OCI-LY7 (cell line): Measurements from ENCODE around the gene GNB1. TPM values are rescaled to one million over a fixed set of nuclear protein-coding genes. Genes with fewer than 3 reads are reported as not detected.

Source experiments
- BruUV-seq: library from RNA; stranded (reverse); fragments of 400-500 nt; replicated peaks from 2 replicates; lab custom pipeline; 2021; lab: Mats Ljungman, UMichigan
- CTCF ChIA-PET: fragments of 300-600 bp; sonication (Branson Sonifier 250); formaldehyde crosslinking; loops from one replicate; lab custom pipeline; 2022; ENCODE audit warnings: antibody characterized with exemption; ENCODE audit not compliant: unreplicated experiment; lab: Charles Lee
- POLR2A ChIA-PET: fragments of 300-600 bp; sonication (Branson Sonifier 250); formaldehyde crosslinking; loops from one replicate; lab custom pipeline; 2022; ENCODE audit warnings: antibody characterized with exemption; lab: Charles Lee
- DNase-seq: peaks from one replicate; pipeline ENCODE4 v3.0.0-alpha.2; 2015; ENCODE audit warnings: low spot score
- H2AFZ ChIP-seq: fragments of 200-600 bp; sonication (generic), shearing (Covaris generic); 2 replicates; pipeline ENCODE4 v1.6.1; 2014; ENCODE audit warnings: mild to moderate bottlenecking, antibody characterized with exemption, low read length, moderate library complexity
- H3K27ac ChIP-seq: fragments of 200-600 bp; sonication (generic); 2 replicates; pipeline ENCODE4 v1.5.1; 2014; ENCODE audit warnings: mixed run types, low read depth, mild to moderate bottlenecking, moderate library complexity, low read length, inconsistent platforms; ENCODE audit not compliant: poor library complexity, severe bottlenecking
- H3K36me3 ChIP-seq: fragments of 200-600 bp; sonication (generic); 2 replicates; pipeline ENCODE4 v1.6.1; 2014; ENCODE audit warnings: mild to moderate bottlenecking, antibody characterized with exemption, low read length, moderate library complexity, mixed read lengths; ENCODE audit not compliant: insufficient read depth
- H3K4me1 ChIP-seq: fragments of 200-600 bp; sonication (generic); 2 replicates; pipeline ENCODE4 v1.5.1; 2014; ENCODE audit warnings: mild to moderate bottlenecking, low read length; ENCODE audit not compliant: insufficient read depth, poor library complexity, severe bottlenecking
- H3K4me2 ChIP-seq: fragments of 200-600 bp; sonication (generic); 2 replicates; pipeline ENCODE4 v1.6.1; 2014; ENCODE audit warnings: mild to moderate bottlenecking, low read length
- H3K4me3 ChIP-seq: fragments of 200-600 bp; sonication (generic); 2 replicates; pipeline ENCODE4 v1.5.1; 2014; ENCODE audit warnings: mild to moderate bottlenecking, low read depth, low read length; ENCODE audit not compliant: poor library complexity, severe bottlenecking
- H3K79me2 ChIP-seq: fragments of 200-600 bp; sonication (generic); 2 replicates; pipeline ENCODE4 v1.6.1; 2016; ENCODE audit warnings: low read depth, mild to moderate bottlenecking, low read length, moderate library complexity, mixed read lengths; ENCODE audit not compliant: insufficient read depth
- H3K9me2 ChIP-seq: fragments of 200-600 bp; sonication (generic); 2 replicates; pipeline ENCODE4 v1.6.1; 2016; ENCODE audit warnings: mild to moderate bottlenecking, low read length, mixed read lengths; ENCODE audit not compliant: insufficient read depth
- H3K9me3 ChIP-seq: fragments of 200-600 bp; sonication (generic); 2 replicates; pipeline ENCODE4 v1.6.1; 2014; ENCODE audit warnings: mild to moderate bottlenecking, mixed run types, low read length, mixed read lengths
- H4K20me1 ChIP-seq: fragments of 200-600 bp; sonication (generic); 2 replicates; pipeline ENCODE4 v1.6.1; 2014; ENCODE audit warnings: mild to moderate bottlenecking, antibody characterized with exemption, low read length, moderate library complexity, mixed read lengths; ENCODE audit not compliant: insufficient read depth
- EZH2phosphoT487 ChIP-seq: fragments of 200-600 bp; sonication (generic); IDR thresholded peaks from 2 replicates; pipeline ENCODE4 v1.6.1; 2018; ENCODE audit warnings: low read depth, borderline replicate concordance, mild to moderate bottlenecking, mixed run types, antibody characterized with exemption, low read length, moderate library complexity, mixed read lengths
- intact Hi-C: fragments of 100-400 bp; cut with micrococcal nuclease; formaldehyde crosslinking; loops from one replicate; pipeline ENCODE4 v1.10.0; 2022; ENCODE audit not compliant: unreplicated experiment
- total RNA-seq, 2 experiments: library from RNA; depleted of rRNA in 1 of 2; stranded (reverse); fragments of >200 nt in 1 of 2; shearing (Covaris generic) in 1 of 2; gene quantifications; 2 replicates each; pipeline ENCODE4 v1.2.3, GENCODE V29; 2014 to 2022
- TF ChIP-seq, protein P1 (sequence below): fragments of 200-600 bp; sonication (generic); conservative IDR thresholded peaks from 2 replicates; pipeline ENCODE4 v1.5.1; 2014; ENCODE audit warnings: mild to moderate bottlenecking, antibody characterized with exemption, low read length, moderate library complexity, mixed read lengths

The GNB1 gene
- total RNA-seq, 2 experiments from 2014 or later, result 101 to 502 TPM

DNA sequence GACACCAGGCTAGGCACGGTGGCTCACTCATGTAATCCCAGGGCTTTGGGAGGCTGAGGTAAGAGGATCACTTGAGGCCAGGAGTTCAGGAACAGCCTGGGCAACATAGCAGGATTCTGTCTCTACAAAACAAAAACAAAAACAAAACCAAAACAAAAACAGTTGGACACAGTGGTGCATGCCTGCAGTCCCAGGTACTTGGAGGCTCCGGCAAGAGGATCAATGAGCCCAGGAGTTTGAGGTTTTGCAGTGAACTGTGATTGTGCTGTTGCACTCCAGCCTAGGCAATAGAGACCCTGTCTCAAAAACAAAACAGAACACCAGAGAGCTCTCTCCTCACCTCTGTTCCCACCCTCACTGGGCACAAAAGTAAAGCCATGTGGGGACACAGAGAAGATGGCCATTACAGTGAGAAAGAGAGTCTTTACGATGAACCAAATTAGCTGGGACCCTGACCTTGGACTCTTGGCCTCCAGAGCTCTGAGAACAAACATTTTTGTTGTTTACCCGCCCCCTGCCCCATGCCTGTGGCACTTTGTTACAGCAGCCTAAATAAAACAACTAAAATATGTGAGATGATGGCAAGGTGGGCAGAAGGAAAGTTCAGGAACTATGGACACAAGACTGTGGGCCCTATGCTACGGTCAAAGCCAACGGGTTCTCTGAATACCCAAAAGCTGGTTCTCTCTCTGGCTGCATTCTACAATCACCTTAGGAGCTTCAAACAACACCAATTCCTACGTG, 122.5 kb downstream of the GNB1 start:
- peaks cover 97% of the 10 kb centered on the region for H3K36me3 ChIP-seq
- no peak overlapping the region for H3K4me3 ChIP-seq
- peaks cover 9% of the 10 kb centered on the region; the same call in 1 of the 2 replicates for H4K20me1 ChIP-seq
- H3K9me2 ChIP-seq, result no peaks in the 10 kb centered on the region
- H3K79me2 ChIP-seq, result peaks cover 97% of the 10 kb centered on the region
- H3K27ac ChIP-seq, result no peak overlapping the region
- ChIA-PET POLR2A (interaction anchor here (0.6 kb wide), 1 partner anchor 41 kb away, joined by 6 read pairs; no protein-coding TSS in a partner anchor), CTCF (interaction anchor here (0.6 kb wide), 1 partner anchor 13 kb away, joined by 3 read pairs; no protein-coding TSS in a partner anchor)
- peaks cover 35% of the 10 kb centered on the region for H3K9me3 ChIP-seq
- no peak overlapping the region for H3K4me2 ChIP-seq
- no TSS peak for BruUV-seq
- intact Hi-C loops, result no loop called here
- H3K4me1 ChIP-seq, result no peaks in the 10 kb centered on the region
- no peak overlapping the region for H2AFZ ChIP-seq
- no peak for DNase-seq
- no peak for TF ChIP-seq EZH2phosphoT487
- TF ChIP-seq, protein P1, sequence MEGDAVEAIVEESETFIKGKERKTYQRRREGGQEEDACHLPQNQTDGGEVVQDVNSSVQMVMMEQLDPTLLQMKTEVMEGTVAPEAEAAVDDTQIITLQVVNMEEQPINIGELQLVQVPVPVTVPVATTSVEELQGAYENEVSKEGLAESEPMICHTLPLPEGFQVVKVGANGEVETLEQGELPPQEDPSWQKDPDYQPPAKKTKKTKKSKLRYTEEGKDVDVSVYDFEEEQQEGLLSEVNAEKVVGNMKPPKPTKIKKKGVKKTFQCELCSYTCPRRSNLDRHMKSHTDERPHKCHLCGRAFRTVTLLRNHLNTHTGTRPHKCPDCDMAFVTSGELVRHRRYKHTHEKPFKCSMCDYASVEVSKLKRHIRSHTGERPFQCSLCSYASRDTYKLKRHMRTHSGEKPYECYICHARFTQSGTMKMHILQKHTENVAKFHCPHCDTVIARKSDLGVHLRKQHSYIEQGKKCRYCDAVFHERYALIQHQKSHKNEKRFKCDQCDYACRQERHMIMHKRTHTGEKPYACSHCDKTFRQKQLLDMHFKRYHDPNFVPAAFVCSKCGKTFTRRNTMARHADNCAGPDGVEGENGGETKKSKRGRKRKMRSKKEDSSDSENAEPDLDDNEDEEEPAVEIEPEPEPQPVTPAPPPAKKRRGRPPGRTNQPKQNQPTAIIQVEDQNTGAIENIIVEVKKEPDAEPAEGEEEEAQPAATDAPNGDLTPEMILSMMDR, result no peak

DNA sequence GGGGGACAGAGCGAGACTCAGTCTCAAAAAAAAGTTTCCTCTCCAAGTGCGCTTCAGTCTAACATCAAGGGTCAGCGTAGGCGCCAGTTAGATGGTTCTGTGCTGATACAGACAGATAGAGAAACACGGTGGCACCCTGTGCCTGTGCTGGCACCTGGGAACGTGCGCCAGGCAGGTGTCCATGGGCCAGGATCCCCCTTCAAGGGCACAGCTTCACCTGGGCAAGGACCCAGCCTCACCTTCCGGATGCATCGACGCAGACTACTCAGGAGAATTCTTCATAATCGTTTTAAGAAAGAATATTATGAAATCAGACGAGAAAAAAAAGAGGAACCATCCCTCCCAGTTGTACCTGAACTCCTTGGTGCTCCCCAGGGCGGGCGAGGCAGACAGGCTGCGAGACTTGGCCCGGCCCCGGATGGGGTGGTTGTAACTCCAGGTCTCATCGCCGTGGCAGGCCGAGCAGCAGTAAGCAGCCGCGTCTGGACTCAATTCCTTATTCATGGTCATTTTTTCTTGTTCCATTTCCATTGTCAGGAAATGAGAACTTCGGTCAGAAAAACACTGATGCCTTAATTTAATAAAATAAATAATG, 125.9 kb downstream of the GNB1 start:
- ChIA-PET CTCF (no interaction called here), POLR2A (no interaction called here)
- no peak for TF ChIP-seq EZH2phosphoT487
- TF ChIP-seq, protein P1, result no peak
- no peak overlapping the region for H3K4me3 ChIP-seq
- intact Hi-C loops, result no loop called here
- H3K79me2 ChIP-seq, result peaks cover 81% of the 10 kb centered on the region
- no peaks in the 10 kb centered on the region for H3K9me2 ChIP-seq
- H3K9me3 ChIP-seq, result peaks cover 11% of the 10 kb centered on the region; the same call in 1 of the 2 replicates
- BruUV-seq, result no TSS peak
- H2AFZ ChIP-seq, result no peak overlapping the region
- peaks cover 20% of the 10 kb centered on the region for H3K4me1 ChIP-seq
- peaks cover 95% of the 10 kb centered on the region for H3K36me3 ChIP-seq
- H3K4me2 ChIP-seq, result no peak overlapping the region
- H4K20me1 ChIP-seq, result peaks cover 14% of the 10 kb centered on the region; the same call in 1 of the 2 replicates
- H3K27ac ChIP-seq, result no peak overlapping the region
- DNase-seq, result no peak
